Measurements from ENCODE around the gene MATK.

DNA sequence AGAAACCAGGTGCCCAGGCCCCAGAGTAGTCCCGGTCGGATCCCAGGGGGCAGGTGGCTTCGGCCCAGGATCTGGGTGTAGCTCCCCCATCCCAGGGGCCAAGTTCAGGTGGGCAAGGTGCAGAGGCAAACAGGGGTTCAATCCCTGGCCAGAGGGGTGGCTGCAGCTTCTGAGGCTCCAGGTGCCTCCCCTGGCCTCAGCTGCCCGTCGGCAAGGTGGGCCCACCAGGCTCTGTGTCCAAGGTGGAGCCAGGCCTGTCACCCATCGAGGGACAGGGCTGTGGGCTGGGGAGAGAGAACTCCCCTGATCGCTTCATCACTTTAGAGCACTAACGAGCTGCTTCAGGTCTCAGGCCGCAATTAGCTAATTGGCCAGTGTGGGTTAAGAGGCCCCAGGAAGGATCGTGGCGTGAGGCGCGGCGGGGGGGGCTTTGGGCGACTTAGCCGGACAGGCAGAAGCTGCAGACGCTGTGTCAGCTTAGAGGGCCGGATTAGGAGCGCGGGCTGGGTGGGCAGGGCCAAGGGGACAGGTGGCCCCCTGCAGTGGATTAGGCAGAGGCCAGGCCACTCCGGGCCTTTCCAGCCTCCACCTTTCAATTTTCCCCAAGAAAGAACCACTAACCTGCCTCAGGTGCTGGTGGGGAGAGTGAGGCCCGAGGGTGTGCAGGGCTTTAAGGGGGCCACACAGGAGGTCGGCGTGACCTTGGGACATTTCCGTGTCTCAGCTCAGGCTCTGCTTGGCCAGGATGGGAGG is 11.4 kb downstream of the MATK start:
- TF ChIP-seq, protein P1, sequence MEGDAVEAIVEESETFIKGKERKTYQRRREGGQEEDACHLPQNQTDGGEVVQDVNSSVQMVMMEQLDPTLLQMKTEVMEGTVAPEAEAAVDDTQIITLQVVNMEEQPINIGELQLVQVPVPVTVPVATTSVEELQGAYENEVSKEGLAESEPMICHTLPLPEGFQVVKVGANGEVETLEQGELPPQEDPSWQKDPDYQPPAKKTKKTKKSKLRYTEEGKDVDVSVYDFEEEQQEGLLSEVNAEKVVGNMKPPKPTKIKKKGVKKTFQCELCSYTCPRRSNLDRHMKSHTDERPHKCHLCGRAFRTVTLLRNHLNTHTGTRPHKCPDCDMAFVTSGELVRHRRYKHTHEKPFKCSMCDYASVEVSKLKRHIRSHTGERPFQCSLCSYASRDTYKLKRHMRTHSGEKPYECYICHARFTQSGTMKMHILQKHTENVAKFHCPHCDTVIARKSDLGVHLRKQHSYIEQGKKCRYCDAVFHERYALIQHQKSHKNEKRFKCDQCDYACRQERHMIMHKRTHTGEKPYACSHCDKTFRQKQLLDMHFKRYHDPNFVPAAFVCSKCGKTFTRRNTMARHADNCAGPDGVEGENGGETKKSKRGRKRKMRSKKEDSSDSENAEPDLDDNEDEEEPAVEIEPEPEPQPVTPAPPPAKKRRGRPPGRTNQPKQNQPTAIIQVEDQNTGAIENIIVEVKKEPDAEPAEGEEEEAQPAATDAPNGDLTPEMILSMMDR (IDR thresholded peaks at IDR 0.05) = no peak
- TF ChIP-seq, protein P2, sequence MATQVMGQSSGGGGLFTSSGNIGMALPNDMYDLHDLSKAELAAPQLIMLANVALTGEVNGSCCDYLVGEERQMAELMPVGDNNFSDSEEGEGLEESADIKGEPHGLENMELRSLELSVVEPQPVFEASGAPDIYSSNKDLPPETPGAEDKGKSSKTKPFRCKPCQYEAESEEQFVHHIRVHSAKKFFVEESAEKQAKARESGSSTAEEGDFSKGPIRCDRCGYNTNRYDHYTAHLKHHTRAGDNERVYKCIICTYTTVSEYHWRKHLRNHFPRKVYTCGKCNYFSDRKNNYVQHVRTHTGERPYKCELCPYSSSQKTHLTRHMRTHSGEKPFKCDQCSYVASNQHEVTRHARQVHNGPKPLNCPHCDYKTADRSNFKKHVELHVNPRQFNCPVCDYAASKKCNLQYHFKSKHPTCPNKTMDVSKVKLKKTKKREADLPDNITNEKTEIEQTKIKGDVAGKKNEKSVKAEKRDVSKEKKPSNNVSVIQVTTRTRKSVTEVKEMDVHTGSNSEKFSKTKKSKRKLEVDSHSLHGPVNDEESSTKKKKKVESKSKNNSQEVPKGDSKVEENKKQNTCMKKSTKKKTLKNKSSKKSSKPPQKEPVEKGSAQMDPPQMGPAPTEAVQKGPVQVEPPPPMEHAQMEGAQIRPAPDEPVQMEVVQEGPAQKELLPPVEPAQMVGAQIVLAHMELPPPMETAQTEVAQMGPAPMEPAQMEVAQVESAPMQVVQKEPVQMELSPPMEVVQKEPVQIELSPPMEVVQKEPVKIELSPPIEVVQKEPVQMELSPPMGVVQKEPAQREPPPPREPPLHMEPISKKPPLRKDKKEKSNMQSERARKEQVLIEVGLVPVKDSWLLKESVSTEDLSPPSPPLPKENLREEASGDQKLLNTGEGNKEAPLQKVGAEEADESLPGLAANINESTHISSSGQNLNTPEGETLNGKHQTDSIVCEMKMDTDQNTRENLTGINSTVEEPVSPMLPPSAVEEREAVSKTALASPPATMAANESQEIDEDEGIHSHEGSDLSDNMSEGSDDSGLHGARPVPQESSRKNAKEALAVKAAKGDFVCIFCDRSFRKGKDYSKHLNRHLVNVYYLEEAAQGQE (IDR thresholded peaks at IDR 0.05; ENCODE audit: insufficient read depth in 1 of 2, low read depth in 2 of 2, low read length in 1 of 2) = no peak
- TF ChIP-seq SIN3A (IDR thresholded peaks at IDR 0.05; ENCODE audit: borderline replicate concordance, insufficient read depth, low read depth, low read length) = no peak
- TF ChIP-seq POLR2AphosphoS5 (IDR thresholded peaks at IDR 0.05; ENCODE audit: low read depth, low read length) = no peak
- TF ChIP-seq TCF7L2 (IDR thresholded peaks at IDR 0.05; ENCODE audit: low read depth, low read length) = no peak

Measured in Panc1 (cell line).